GM12873 (cell line): ENCODE results near the gene HSPB7.
A peak's percentile ranks its signal among the peaks of the same experiment; 100 is the strongest.

Experiments
- CTCF ChIP-seq: IDR thresholded peaks from 2 replicates; pipeline ENCODE4 v1.5.1; 2012; ENCODE audit warnings: low read depth, mild to moderate bottlenecking, moderate library complexity, low read length, control low read depth; ENCODE audit not compliant: insufficient read depth; ENCODE audit errors: missing control alignments

Gene HSPB7

GRCh38 chr1:15983275-15983674 lies 34.6 kb downstream of the HSPB7 start:
- TF ChIP-seq CTCF = no peak

GRCh38 chr1:15981679-15982078 lies 36.2 kb downstream of the HSPB7 start:
- TF ChIP-seq CTCF = no peak

- TF ChIP-seq CTCF = no peak
These were observed 41.8 kb downstream of the HSPB7 start, which contains the start of gene ZBTB17 for GRCh38 chr1:15975805-15976680. TSS of gene ZBTB17 (minus strand) at chr1:15976101. CDS start at chr1:15948495, 27,606 bp downstream.

GRCh38 chr1:15975358-15975804 lies 42.5 kb downstream of the HSPB7 start:
- peak; percentile 18 for TF ChIP-seq CTCF

GRCh38 chr1:15974855-15975254 lies 43.0 kb downstream of the HSPB7 start:
- TF ChIP-seq CTCF = no peak

GRCh38 chr1:15973772-15974171 lies 44.1 kb downstream of the HSPB7 start:
- no peak for TF ChIP-seq CTCF

- TF ChIP-seq CTCF = no peak
These were observed 45.4 kb downstream of the HSPB7 start for GRCh38 chr1:15972409-15972808.
